HG02852 (cell line): ENCODE measurements around the gene CCL3.
A peak's percentile ranks its signal among the peaks of the same experiment; 100 is the strongest.
"Not testable (repeated sequence)": the region's sequence is repeated elsewhere in the genome, so short reads cannot be mapped to it uniquely, and the experiment has no call there.

Experiments
- ATAC-seq: cut with Tn5 transposase; IDR thresholded peaks from one replicate; pipeline ENCODE4 v1.9.1; 2021; ENCODE audit warnings: mild to moderate bottlenecking, moderate library complexity; ENCODE audit not compliant: unreplicated experiment

The CCL3 gene

DNA sequence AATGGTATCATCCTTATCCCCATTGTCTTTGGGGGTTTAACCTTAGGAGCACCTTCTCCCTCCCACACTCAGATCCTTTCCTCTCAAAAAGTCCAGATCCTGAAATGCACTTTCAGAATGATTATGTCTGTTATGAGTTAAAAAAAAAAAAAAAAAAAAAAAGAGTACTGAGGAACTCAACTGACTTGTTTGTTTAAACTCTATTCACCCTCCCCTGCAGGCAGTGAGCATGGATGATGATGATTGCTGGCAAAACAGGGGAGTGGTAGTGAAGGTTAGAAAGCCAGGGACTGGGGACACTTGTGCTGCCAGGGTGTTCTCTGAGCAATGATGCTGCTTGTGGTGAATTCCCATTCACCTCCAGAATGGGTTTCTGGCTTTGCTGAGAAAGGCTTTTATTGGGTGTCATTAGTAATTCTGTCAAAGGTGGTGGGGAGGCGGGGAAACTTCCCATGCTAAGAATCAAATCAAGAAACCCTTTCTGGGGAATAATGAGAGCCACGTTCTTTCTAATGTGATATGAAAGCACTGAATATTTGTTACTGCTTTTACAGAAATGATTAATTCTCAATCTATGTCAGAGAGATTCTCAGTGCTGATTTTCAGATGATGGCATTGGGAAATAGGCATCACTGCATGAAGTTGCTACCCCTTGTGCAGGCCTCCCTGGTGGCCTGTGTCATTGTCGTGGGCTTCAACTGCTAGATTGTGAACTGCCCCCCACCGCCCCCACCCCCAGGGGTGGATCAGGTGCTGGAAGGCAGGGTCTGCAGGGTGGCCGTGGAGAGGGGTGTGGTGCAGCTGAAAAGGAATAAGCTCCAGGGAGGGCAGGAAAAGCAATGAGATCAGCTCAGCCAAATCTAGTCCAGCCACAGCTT, 27.8 kb upstream of the CCL3 start:
- peak; percentile 48 for ATAC-seq

DNA sequence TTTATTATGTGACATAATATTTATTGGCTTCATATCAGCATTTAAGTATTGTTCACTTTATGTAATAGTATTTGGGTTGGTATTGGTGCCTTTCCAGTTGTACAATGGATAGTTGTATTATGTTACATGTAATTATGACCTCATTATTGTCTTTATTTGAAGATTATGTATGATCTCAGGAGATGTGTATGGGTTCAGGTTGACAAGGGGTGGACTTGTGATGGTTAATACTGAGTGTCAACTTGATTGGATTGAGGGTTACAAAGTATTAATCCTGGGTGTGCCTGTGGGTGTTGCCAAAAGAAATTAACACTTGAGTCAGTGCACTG, 25.7 kb upstream of the CCL3 start:
- ATAC-seq, result not testable (repeated sequence)

DNA sequence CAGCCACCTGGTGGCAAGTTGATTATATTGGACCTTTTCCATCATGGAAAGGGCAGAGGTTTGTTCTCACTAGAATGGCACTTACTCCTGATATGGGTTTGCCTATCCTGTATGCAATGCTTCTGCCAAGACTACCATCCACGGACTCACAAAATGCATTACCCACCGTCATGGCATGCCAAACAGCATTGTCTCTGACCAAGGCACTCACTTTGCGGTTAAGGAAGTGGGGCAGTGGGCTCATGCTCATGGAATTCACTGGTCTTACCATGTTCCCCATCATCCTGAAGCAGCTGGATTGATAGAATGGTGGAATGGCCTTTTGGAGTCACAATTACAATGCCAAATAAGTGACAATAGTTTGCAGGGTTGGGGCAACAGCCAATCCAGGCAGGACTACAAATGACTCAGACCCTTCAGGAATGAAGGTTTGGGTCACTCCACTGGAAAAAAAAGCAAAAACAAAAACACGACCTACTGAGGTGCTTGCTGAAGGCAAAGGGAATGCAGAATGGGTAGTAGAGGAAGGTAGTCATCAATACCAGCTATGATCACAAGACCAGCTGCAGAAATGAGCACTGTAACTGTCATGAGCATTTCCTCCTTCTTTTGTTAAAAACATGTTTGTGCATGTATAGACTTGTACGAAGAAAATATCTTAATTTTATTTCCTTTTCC, 25.2 kb upstream of the CCL3 start:
- not testable (repeated sequence) for ATAC-seq

DNA sequence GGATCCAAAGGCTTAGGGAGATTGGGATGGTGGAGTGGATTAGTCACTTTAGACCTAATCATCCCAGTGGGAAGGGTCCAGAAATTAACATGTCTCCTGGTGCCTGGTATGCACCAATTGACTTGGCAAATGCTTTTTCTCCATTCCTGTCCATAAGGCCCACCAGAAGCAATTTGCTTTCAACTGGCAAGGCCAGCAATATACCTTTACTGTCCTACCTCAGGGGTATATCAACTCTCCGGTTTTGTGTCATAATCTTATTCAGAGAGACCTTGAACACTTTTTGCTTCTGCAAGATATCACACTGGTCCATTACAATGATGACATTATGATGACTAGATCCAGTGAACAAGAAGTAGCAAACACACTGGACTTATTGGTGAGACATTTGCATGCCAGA, 23.2 kb upstream of the CCL3 start:
- not testable (repeated sequence) for ATAC-seq

DNA sequence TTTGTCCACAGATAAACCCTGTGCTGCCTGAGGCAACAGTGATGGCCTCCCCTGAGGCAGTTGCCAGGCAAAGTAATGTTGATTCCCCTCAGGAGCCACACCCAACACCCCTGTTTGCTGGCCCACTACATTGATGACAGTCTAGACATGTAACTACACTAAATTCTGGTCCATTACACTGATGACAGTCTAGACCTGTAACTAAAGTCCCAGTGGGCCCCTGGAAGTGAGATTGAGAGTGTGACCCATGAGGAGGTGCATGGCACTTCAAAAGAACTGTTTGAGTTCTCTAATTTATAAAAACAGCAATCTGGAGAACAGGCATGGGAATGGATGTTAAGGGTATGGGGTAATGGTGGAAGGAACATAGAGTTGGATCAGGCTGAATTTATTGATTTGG, 22.6 kb upstream of the CCL3 start:
- no peak for ATAC-seq

DNA sequence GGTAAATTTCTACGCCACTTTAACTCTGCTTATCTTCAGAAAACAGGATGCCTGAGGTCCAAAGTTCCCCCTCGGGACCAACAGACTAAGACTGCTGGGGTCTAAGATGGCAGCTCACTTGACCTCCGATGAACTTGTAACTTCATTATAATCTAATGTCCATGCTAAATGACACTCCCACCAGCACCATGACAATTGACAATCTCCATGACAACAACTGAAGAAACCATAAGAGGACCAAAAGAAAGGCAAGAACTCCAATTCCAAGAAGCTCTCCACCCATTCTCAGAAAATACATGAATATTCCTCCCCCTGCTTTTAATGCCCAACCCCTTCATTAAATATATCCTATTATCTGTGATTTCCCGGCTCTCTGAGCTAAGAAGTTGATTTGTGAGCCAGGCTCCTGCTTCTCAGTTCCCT, 21.1 kb upstream of the CCL3 start:
- no peak for ATAC-seq

DNA sequence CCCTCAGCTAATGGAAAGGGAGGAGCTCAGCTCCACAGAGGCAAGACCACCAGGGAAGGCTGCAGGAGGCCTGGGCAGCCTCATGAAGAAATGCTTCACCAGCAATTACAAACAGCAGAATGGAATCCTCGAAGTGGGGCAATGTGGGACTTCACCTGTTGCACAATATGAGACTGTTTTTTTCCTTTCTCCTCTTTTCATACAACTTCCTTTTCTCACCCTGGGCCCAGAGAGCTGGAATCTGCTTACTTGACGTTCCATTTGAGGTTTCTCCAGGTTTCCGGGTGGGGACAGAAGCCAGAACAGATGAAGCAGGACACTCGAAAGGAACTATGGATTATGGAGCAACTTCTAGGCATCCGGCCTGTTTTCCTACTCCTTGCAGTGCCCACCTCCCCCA, 18.3 kb upstream of the CCL3 start:
- ATAC-seq, result not testable (repeated sequence)

DNA sequence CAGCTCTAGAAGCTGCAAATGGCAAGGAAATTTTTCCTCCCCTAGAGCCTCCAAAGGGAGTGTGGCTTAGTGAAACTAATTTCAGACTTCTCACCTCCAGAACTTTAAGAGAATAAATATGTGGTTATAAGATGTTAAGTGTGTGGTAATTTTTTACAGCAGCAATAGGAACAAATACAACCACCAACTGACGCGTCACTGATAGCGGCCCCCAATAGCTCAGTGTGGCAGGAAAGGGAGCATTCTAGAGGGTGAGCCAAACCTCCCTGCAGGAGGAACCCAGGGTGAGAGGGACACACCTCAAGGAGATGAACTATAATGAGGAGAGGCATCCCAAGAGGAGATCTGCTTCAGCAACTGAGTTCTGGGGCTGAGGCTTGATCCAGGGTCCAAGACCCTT, 17.7 kb upstream of the CCL3 start:
- no peak for ATAC-seq

DNA sequence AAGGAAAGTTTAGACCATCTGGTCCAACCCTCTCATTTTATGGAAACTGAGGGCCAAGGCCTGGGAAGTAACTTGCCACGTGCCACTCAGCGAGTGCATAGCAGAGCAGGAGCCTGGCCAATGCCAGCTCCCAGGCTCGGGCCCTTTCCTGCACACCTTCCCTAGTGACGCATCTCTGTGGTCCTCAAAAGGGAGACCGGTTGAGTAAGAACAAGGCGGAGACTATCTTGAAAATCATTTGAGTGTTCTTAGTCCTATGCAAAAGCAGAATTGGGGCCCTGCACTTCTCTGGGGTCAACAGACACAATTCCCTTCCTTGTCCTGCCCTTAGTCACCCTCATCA, 16.5 kb upstream of the CCL3 start:
- ATAC-seq, result no peak

DNA sequence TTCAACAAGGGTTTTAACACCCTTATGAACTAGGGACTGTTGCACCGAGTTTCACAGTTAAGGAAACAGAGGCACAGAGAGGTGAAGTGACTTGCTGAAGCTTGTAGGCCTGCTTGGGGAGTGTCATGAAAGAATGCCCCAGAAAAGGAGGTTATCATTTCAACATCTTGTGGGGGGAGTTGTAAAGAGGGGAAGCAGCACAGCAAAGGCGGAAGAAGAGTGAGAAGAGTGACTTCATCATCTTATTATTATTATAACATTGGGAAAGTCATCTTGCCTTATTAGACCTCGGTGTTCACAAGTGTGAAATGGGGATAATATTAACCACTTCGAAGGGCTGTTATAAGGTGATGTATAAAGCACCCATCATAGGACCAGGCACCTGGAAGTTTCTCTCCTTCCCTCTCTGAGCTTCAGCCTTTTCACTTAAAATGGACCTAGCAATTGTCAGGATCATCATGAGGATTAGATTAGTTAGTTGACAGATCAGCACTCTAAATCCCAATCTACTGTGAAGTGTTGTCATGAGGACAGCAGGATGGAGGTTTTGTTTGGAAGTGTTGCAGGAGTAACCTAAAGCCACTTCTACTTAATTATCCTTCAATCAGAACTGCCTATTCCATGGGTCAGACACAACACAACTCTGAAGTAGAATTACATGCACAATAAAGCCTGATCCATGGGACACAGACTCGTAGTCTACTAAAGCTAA, 16.0 kb upstream of the CCL3 start:
- ATAC-seq, result no peak

DNA sequence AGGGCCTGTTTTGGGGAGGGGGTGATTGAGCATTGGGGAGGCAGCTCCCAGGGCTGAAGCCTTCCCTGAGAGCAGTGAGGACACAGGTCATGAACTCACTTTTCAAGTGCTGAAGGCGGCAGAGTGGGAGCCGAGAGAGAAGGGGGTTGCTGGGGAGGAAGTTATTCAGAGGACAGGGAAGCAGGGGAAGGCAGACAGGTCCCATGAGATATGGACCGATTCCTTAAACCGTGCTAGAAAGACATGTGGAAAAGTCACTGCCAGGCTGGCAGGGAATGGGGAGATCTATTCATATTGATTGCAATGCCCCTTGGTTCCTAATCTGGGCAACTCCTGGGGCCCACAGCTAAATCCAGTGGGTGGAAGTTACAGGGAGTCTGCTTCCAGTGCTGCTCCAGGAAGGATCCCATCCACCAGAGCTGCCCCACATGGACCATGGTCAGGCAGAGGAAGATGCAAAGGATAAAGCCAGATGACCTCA, 14.8 kb upstream of the CCL3 start:
- no peak for ATAC-seq

DNA sequence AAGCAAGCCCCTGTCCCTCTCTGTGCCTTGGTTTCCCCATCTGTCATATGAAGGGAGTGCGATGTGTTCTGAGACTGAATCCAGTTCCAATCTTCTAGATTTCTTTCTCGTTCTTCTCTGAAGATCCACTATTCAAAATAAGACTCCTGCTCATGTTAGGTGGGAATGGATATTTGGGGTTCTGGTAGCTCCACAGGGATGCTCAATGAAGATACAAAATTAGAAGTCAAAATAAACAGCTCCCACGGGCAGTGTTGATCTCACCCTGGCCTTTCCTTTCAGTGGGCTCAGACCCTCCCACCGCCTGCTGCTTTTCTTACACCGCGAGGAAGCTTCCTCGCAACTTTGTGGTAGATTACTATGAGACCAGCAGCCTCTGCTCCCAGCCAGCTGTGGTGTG, 14.3 kb upstream of the CCL3 start:
- not testable (repeated sequence) for ATAC-seq

DNA sequence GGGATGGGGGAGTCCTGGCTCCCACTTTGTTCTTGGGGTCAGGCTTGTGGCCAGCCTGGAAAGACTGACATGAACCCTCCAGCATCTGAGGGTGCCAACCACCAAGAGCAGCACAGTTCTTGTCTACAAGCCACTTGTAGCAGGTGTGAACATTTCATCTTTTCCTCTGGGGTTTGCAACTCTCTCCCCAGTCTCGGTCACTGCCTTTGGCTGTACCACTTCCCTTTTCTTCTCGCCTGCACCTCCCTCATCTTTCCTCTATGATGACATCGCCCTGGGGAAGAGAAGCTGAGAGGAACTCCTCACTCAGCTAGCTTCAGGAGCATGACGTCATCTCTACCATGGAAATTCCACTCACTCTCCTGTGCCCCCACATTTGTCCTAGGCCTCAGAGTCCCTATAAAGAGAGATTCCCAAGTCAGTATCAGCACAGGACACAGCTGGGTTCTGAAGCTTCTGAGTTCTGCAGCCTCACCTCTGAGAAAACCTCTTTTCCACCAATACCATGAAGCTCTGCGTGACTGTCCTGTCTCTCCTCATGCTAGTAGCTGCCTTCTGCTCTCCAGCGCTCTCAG, 13.5 kb upstream of the CCL3 start, which contains the start of gene CCL4:
Gene CCL4, plus strand, starts transcription at position 427 of the 575 bp plus-strand sequence. Its CDS starts 79 bp downstream, at position 506.
- peak; percentile 77 for ATAC-seq

DNA sequence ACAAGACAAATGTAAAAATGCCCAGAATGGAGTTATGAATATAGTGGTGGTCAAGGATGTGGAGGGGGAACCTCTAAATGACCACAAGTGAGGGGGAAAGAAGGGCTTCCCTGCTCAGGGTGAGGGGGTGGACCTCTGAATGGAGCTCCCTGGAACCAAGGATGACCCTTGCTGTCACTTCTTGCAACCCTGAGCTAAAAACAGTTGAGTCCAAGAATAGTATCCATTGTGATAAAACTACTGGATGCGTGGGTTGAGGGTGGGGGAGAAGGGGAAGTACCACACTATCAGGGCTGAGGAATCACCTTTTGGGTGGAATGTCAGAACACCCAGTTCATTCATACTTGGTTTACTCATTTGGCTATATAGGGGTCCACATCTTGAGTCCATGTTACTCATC, 9.1 kb upstream of the CCL3 start:
- ATAC-seq, result not testable (repeated sequence)

DNA sequence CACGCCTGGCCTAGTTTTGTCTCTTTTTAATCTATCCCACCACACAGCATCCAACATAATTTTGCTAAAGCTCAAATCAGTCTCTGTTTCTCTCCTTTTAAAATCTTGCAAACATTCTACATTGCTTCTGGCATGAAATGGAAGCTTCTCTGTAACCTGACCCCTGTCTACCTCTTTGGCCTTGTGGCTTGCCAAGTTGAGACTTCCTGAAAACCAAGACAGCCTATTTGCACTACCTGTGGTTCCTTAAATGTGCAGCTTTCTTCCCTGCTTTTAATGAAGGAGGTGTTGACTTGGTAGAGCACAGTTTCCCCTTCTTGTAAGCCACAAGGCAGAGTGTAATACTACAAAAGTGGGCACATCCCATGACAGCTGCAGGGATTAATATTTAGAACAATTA, 6.0 kb upstream of the CCL3 start:
- ATAC-seq, result no peak

DNA sequence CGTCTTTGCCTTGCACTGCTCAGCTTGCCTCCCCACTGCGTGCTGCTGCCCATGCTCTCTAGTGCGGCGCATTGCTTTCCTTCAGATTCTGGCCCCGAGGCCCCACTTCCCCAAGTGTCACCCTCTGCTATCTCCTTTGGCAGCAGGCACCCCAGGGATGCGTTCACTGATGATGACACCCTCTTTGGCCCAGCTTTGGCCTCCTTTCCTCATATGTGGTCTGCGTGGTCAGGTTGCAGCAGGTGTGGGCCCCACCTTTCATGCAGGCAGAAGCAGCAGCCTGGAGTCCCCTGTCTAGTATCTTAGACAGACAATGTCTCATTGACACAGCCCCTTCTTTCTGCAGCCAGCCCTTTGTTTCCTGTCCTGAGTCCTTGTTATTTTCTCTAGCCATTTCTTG, 4.8 kb upstream of the CCL3 start:
- no peak for ATAC-seq

DNA sequence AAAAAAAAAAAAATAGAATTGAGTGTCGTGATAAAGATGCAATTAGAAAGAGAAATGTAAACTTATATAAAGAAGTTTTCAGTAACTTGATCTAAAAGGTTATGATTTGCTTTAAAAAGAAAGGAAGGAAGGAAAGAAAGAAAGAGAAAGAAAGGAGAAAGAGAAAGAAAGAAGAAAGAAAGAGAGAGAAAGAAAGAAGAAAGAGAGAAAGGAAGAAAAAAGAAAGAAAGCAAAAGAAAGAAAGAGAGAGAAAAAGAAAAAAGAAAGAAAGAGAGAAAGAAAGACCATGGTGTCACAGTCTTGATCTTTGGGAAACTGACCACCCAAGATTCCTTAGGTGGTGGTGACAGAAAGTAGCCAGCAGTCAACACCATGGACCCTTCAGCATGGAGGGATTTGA, 4.3 kb upstream of the CCL3 start:
- no peak for ATAC-seq

DNA sequence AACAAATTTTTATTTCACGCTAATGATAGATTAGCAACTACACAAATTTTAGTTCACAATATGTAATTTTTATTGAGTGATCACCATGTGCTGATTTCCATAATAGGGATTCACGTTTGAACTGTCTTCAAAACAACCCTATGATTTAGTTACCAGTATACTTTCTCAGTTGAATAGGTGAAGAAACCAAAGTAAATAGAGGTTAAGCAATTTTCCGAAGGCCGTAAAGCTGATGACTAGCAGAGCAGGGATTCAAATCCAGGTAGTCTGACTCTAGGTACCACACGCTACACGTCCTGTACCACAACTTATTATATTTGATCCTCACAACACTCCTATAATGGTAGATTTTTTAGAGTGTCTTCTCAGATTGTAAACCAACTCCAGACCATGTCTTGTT, 2.8 kb upstream of the CCL3 start:
- ATAC-seq, result not testable (repeated sequence)

DNA sequence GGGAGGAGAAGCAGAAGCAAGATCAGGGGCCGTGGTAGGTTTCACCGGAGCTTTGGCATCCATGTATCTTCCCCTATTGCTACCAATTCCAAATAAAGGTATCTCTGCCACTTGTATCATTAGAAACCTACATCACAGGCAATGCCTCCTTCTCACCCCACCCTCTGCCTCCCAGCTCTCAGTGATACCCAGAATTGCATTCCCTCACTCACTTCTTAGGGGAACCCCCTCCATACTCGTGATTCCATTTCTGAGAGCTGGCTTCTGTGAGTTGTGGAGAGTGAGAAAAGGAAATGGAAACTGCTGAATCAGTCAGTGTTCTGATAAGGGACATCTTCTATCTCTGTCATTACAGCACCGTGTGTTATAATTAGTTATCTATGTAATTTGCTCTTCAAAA, 2.3 kb upstream of the CCL3 start:
- ATAC-seq, result no peak

DNA sequence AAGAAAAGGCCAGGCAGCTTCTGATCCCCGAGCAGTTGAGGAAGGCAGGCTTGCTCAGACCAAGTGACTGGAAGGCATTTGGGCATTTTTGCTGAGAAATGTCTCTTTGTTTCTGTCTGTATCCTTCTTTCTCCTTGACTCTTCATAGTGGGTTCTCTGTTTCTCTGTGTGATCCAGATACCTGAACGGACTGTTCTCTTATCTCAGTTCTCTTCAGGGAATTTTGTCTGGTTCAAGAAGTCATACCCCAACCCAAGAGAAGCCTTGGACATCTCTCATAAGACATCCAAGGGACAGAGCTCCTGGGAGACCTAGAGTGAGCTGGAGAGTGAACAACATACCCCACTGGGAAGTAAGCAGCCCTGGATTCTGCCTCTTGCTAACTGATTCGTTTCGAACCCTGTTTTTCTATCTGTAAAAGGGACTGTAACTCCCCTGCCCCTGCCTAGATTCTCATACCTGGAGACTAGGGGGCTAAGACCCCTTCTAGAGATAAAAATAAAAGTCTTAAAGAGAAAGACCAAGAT, 541 bp downstream of the CCL3 start:
- no peak for ATAC-seq
